GM21786 (cell line): ENCODE results near the gene SPACA7.

ENCODE experiments used
- ATAC-seq: cut with Tn5 transposase; IDR thresholded peaks from one replicate; pipeline ENCODE4 v1.9.1; 2021; ENCODE audit not compliant: unreplicated experiment

Gene SPACA7

GRCh38 chr13:112462408-112462807 lies 86.3 kb downstream of the SPACA7 start:
- ATAC-seq = no peak

GRCh38 chr13:112464720-112465119 lies 88.6 kb downstream of the SPACA7 start:
- no peak for ATAC-seq

GRCh38 chr13:112465251-112466131 lies 89.3 kb downstream of the SPACA7 start:
- ATAC-seq = no peak

- ATAC-seq = no peak
These were observed 90.2 kb downstream of the SPACA7 start for GRCh38 chr13:112466132-112467058.

GRCh38 chr13:112467236-112467635 lies 91.1 kb downstream of the SPACA7 start:
- ATAC-seq = no peak

- no peak for ATAC-seq
These were observed 91.9 kb downstream of the SPACA7 start for GRCh38 chr13:112468069-112468468.

GRCh38 chr13:112469071-112469745 lies 93.1 kb downstream of the SPACA7 start:
- no peak for ATAC-seq

GRCh38 chr13:112473818-112474217 lies 97.7 kb downstream of the SPACA7 start:
- no peak for ATAC-seq

- no peak for ATAC-seq
These were observed 98.7 kb downstream of the SPACA7 start for GRCh38 chr13:112474869-112475268.

- ATAC-seq = no peak
These were observed 99.7 kb downstream of the SPACA7 start for GRCh38 chr13:112475889-112476288.

GRCh38 chr13:112477070-112477619 lies 101.0 kb downstream of the SPACA7 start:
- ATAC-seq = no peak

- ATAC-seq = no peak
These were observed 103.2 kb downstream of the SPACA7 start for GRCh38 chr13:112479389-112479788.

GRCh38 chr13:112481458-112481857 lies 105.3 kb downstream of the SPACA7 start:
- ATAC-seq = no peak

- ATAC-seq = no peak
These were observed 107.1 kb downstream of the SPACA7 start for GRCh38 chr13:112483299-112483698.
